GM23248 (cell line): ENCODE data around the gene CFDP1. TPM values are rescaled to one million over a fixed set of nuclear protein-coding genes. Genes with fewer than 3 reads are reported as not detected.

Experiments used
- DNase-seq: peaks from one replicate; pipeline ENCODE4 v3.0.0-alpha.2; 2015
- H2AFZ ChIP-seq: fragments of 200-600 bp; sonication (generic); 2 replicates; pipeline ENCODE4 v1.6.1; 2016; ENCODE audit warnings: antibody characterized with exemption
- H3F3A ChIP-seq: fragments of 200-600 bp; sonication (generic); 2 replicates; pipeline ENCODE4 v1.6.1; 2016; ENCODE audit warnings: mild to moderate bottlenecking, antibody characterized with exemption, mixed run types; ENCODE audit not compliant: insufficient read depth
- H3K27ac ChIP-seq: fragments of 200-600 bp; sonication (generic); 2 replicates; pipeline ENCODE4 v1.5.1; 2016; ENCODE audit warnings: mild to moderate bottlenecking
- H3K27me3 ChIP-seq: fragments of 200-600 bp; sonication (generic); replicated peaks from 2 replicates; pipeline ENCODE4 v1.6.1; 2016; ENCODE audit warnings: mild to moderate bottlenecking; ENCODE audit not compliant: insufficient read depth
- H3K36me3 ChIP-seq: fragments of 200-600 bp; sonication (generic); 2 replicates; pipeline ENCODE4 v1.6.1; 2016; ENCODE audit warnings: low read depth, mild to moderate bottlenecking
- H3K4me1 ChIP-seq: fragments of 200-600 bp; sonication (generic); 2 replicates; pipeline ENCODE4 v1.6.1; 2016; ENCODE audit warnings: mild to moderate bottlenecking; ENCODE audit not compliant: insufficient read depth
- H3K4me2 ChIP-seq: fragments of 200-600 bp; sonication (generic); one replicate; pipeline ENCODE4 v1.6.1; 2016; ENCODE audit warnings: mild to moderate bottlenecking; ENCODE audit not compliant: unreplicated experiment
- H3K4me3 ChIP-seq: fragments of 200-600 bp; sonication (generic); 2 replicates; pipeline ENCODE4 v1.5.1; 2016; ENCODE audit warnings: mild to moderate bottlenecking
- H3K79me2 ChIP-seq: fragments of 200-600 bp; sonication (generic); 2 replicates; pipeline ENCODE4 v1.6.1; 2016; ENCODE audit warnings: mild to moderate bottlenecking; ENCODE audit not compliant: insufficient read depth
- H3K9ac ChIP-seq: fragments of 200-600 bp; sonication (generic); 2 replicates; pipeline ENCODE4 v1.6.1; 2016; ENCODE audit warnings: mild to moderate bottlenecking
- H3K9me2 ChIP-seq: fragments of 200-600 bp; sonication (generic); 2 replicates; pipeline ENCODE4 v1.6.1; 2016; ENCODE audit warnings: mixed run types, mild to moderate bottlenecking, moderate library complexity; ENCODE audit not compliant: insufficient read depth
- H3K9me3 ChIP-seq: fragments of 200-600 bp; sonication (generic); one replicate; pipeline ENCODE4 v1.6.1; 2017; ENCODE audit warnings: low read depth
- H4K20me1 ChIP-seq: fragments of 200-600 bp; sonication (generic); 2 replicates; pipeline ENCODE4 v1.6.0; 2016; ENCODE audit not compliant: insufficient read depth
- EZH2 ChIP-seq: fragments of 200-600 bp; sonication (generic); IDR thresholded peaks from 2 replicates; pipeline ENCODE4 v1.6.1; 2018; ENCODE audit warnings: antibody characterized with exemption, mild to moderate bottlenecking; ENCODE audit not compliant: insufficient read depth, poor library complexity, severe bottlenecking
- EZH2phosphoT487 ChIP-seq: fragments of 200-600 bp; sonication (generic); IDR thresholded peaks from 2 replicates; pipeline ENCODE4 v1.6.1; 2018; ENCODE audit warnings: antibody characterized with exemption, moderate library complexity, mild to moderate bottlenecking, low read depth; ENCODE audit not compliant: insufficient read depth
- WGBS, 2 experiments: methylation state at CpG; one replicate each; pipeline ENCODE4 v1.1.6; 2015 to 2017; ENCODE audit warnings: low lambda C conversion rate in 2 of 2, low coverage in 1 of 2; ENCODE audit errors: missing lambda C conversion rate in 2 of 2; 5-methylcytosine and 5-hydroxymethylcytosine counted together
- in situ Hi-C: fragments of 300-500 bp; cut with MboI; formaldehyde crosslinking; loops from 2 replicates; pipeline ENCODE4 v1.15.0; 2020
- polyA plus RNA-seq: library from polyadenylated mRNA; unstranded; fragments of >200 nt; fragmentation: Nextera tagmentation; extraction: Ambion mirVana; gene quantifications from 2 replicates; pipeline ENCODE4 v1.2.1, GENCODE V29; 2016
- total RNA-seq: library from RNA; depleted of rRNA; stranded (reverse); fragments of >200 nt; shearing (Covaris generic); gene quantifications from 2 replicates; pipeline ENCODE4 v1.2.3, GENCODE V29; 2014

The CFDP1 gene
- total and polyA plus RNA-seq, 2 experiments from 2014 or later, result 36.9 to 46.7 TPM

GRCh38 chr16:75402159-75402820 is 31.0 kb downstream of the CFDP1 start:
- DNase-seq, result peak; percentile 89
- Histone ChIP-seq H3K9me2 (no peaks in the 10 kb centered on the region), H3K27me3 (no peaks in the 10 kb centered on the region), H3K9ac (peak overlapping the region; percentile 71), H3K4me2 (peak overlapping the region; percentile 55), H3K4me3 (peak overlapping the region; percentile 22), H3K4me1 (peaks cover 15% of the 10 kb centered on the region), H3K36me3 (peaks cover 6% of the 10 kb centered on the region; the same call in 1 of the 2 replicates), H4K20me1 (no peaks in the 10 kb centered on the region), H3K9me3 (no peaks in the 10 kb centered on the region), H3F3A (peaks cover 27% of the 10 kb centered on the region; the same call in 1 of the 2 replicates), H2AFZ (peak overlapping the region; percentile 51), H3K27ac (peak overlapping the region; percentile 89), H3K79me2 (peaks cover 25% of the 10 kb centered on the region; the same call in 1 of the 2 replicates)
- no peak for TF ChIP-seq EZH2phosphoT487
- no peak for TF ChIP-seq EZH2
- WGBS, 2 experiments, result 0 to 4% methylated on average over 2 of the region's 2 CpGs
- in situ Hi-C loops, result loop anchor here (10.0 kb wide), 1 partner anchor 187 kb away; the partner anchor contains the start of gene CTRB1

- Histone ChIP-seq H3K4me2 (peak overlapping the region; percentile 55), H3K4me3 (0 out of 2 replicates have a peak overlapping the region, but pooled peaks have one; percentile 22), H3K36me3 (peaks cover under 1% of the 10 kb centered on the region; the same call in 1 of the 2 replicates), H3K27me3 (no peaks in the 10 kb centered on the region), H3K9me3 (no peaks in the 10 kb centered on the region), H3K27ac (peak overlapping the region; percentile 89), H3K79me2 (peaks cover 25% of the 10 kb centered on the region; the same call in 1 of the 2 replicates), H3K9ac (peak overlapping the region; percentile 71), H4K20me1 (no peaks in the 10 kb centered on the region), H3K9me2 (no peaks in the 10 kb centered on the region), H3K4me1 (peaks cover 15% of the 10 kb centered on the region), H2AFZ (peak overlapping the region; percentile 51), H3F3A (peaks cover 27% of the 10 kb centered on the region; the same call in 1 of the 2 replicates)
- DNase-seq, result no peak
- in situ Hi-C loops, result loop anchor here (10.0 kb wide), 1 partner anchor 187 kb away; the partner anchor contains the start of gene CTRB1
- TF ChIP-seq EZH2 (no peak), EZH2phosphoT487 (no peak)
Measured at GRCh38 chr16:75401691-75402090, 31.6 kb downstream of the CFDP1 start.

GRCh38 chr16:75398333-75398732 is 35.0 kb downstream of the CFDP1 start:
- Histone ChIP-seq H3K4me1 (peaks cover 15% of the 10 kb centered on the region), H3K27ac (no peak overlapping the region), H3K27me3 (no peaks in the 10 kb centered on the region), H3K4me2 (no peak overlapping the region), H3K9ac (no peak overlapping the region), H3K9me3 (no peaks in the 10 kb centered on the region), H3K4me3 (no peak overlapping the region), H3F3A (peaks cover 21% of the 10 kb centered on the region), H3K79me2 (peaks cover 21% of the 10 kb centered on the region; the same call in 1 of the 2 replicates), H3K36me3 (no peaks in the 10 kb centered on the region), H3K9me2 (no peaks in the 10 kb centered on the region), H2AFZ (no peak overlapping the region), H4K20me1 (no peaks in the 10 kb centered on the region)
- 50 to 77% methylated on average over 1 of the region's 1 CpG for WGBS, 2 experiments
- no peak for TF ChIP-seq EZH2phosphoT487
- no peak for TF ChIP-seq EZH2
- no peak for DNase-seq
- in situ Hi-C loops, result no loop called here

GRCh38 chr16:75394941-75395340 is 38.4 kb downstream of the CFDP1 start:
- Histone ChIP-seq H3K27me3 (no peaks in the 10 kb centered on the region), H3K4me1 (peaks cover 8% of the 10 kb centered on the region; the same call in 1 of the 2 replicates), H2AFZ (no peak overlapping the region), H3F3A (peaks cover 3% of the 10 kb centered on the region; the same call in 1 of the 2 replicates), H3K4me2 (no peak overlapping the region), H3K79me2 (peaks cover 10% of the 10 kb centered on the region; the same call in 1 of the 2 replicates), H3K9me2 (no peaks in the 10 kb centered on the region), H3K4me3 (no peak overlapping the region), H3K9ac (no peak overlapping the region), H3K27ac (no peak overlapping the region), H3K9me3 (no peaks in the 10 kb centered on the region), H4K20me1 (no peaks in the 10 kb centered on the region), H3K36me3 (0 out of 2 replicates have a peak, but pooled peaks cover 3% of the 10 kb centered on the region)
- WGBS, 2 experiments, result 81 to 83% methylated on average over 5 of the region's 5 CpGs
- no peak for TF ChIP-seq EZH2
- TF ChIP-seq EZH2phosphoT487, result no peak
- in situ Hi-C loops, result no loop called here
- no peak for DNase-seq
